IPS DF 6.9 (cell line): ENCODE measurements around the gene STOM.

ENCODE experiments used
- DNase-seq: peaks from one replicate; pipeline ENCODE4 v3.0.0-alpha.2; 2013; ENCODE audit warnings: low read depth, low spot score
- H3K27ac ChIP-seq: one replicate; pipeline ENCODE4 v1.5.1; 2013; ENCODE audit warnings: low read length, control low read depth
- H3K27me3 ChIP-seq: 2 replicates; pipeline ENCODE4 v1.6.1; 2013; ENCODE audit warnings: mild to moderate bottlenecking, low read length; ENCODE audit not compliant: control insufficient read depth, insufficient read depth
- H3K36me3 ChIP-seq: 2 replicates; pipeline ENCODE4 v1.6.1; 2013; ENCODE audit warnings: low read length; ENCODE audit not compliant: control insufficient read depth, insufficient read depth
- H3K4me1 ChIP-seq: 2 replicates; pipeline ENCODE4 v1.6.1; 2013; ENCODE audit warnings: low read length; ENCODE audit not compliant: control insufficient read depth, insufficient read depth
- H3K4me3 ChIP-seq: 2 replicates; pipeline ENCODE4 v1.5.1; 2013; ENCODE audit warnings: mild to moderate bottlenecking, low read length
- H3K9me3 ChIP-seq: 2 replicates; pipeline ENCODE4 v1.6.1; 2013; ENCODE audit warnings: low read length, inconsistent platforms; ENCODE audit not compliant: control insufficient read depth, insufficient read depth
- WGBS: extraction: QIAGEN DNeasy Blood & Tissue Kit; methylation state at CpG from one replicate; pipeline ENCODE4 v1.1.7; 2013; ENCODE audit warnings: mixed read lengths, missing lambda C conversion rate; ENCODE audit not compliant: insufficient read length, insufficient coverage; 5-methylcytosine and 5-hydroxymethylcytosine counted together

STOM gene

DNA sequence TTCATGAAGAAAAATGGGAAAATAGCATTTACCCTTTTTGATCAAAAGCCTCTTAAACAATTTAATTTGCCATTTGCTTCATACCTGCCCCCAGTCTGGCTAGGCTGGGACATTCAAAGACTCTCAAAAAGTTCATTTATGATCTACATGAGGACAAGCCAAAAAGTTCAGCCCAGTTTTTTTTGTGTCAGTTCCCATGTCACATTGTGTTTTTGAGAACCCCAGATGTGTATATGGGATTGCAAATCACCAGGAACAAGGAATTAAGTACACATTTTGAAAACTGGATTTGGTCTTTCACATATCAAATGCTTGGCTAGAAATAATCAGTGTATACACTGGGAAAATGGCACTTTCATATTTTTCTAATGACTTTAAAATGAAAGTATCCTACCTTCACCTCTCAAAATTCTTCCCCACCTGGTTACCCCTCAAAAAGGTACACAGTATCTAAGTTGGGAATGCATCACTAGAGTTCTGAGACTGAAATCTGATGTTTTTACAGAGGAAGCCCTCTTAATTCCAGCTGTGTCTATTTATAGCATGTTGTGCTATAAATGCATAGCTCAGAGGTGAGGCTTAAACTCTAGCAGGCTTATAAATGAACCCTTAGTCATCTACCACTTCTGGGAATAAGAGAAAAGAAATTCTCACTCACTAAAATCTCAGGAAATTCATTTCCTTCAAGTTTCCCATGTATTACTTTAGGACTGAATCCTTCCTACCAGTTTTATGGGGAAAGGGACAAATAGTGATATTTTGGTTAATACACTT, 9.3 kb downstream of the STOM start:
- no peak overlapping the region for H3K4me3 ChIP-seq
- H3K27ac ChIP-seq = no peak overlapping the region
- H3K9me3 ChIP-seq = no peaks in the 10 kb centered on the region
- H3K36me3 ChIP-seq = no peaks in the 10 kb centered on the region
- no peaks in the 10 kb centered on the region for H3K4me1 ChIP-seq
- no peak for DNase-seq
- H3K27me3 ChIP-seq = no peaks in the 10 kb centered on the region

DNA sequence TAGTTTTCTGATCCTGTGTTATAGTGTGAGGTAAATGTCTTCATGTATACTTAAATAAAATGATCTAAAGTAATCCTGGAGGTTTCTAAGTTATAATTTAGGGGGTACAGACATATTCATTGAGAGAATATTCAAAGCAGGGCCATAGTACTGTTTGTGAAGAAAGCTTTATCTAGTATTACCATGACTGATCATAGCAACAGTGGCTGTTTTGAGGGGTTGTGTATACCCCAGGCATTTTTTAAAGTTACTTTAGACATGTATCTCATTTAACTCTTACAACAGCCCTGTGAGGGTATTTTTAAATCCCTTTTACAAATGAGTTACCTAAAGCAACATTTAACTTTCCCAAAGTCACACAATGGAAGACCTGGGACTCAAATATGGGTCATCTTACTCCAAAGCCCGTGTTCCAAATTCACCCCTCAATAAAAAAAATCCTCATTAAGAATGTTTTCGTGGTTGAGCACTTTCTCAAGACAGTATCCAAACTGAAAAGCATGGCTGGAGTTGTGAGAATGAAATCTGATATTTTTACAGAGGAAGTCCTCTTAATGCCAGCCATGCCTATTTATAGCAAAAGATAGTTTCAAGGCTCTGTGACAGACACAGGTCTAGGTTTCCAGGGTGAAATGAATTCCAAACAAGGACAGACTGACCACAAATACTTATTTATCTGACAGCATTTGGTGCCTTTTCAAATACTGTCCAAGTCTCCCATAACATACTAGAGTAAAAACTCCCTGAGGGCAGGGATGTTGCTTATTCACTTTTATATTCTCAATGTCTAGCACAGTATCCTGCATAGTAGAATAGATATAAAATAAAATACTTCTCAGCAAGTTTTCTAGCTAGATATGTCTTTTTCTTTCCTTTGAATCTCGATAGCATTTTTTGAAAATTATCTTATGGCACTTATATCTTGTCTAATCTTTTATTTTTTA, 10.4 kb downstream of the STOM start:
- Histone ChIP-seq H3K4me3 (no peak overlapping the region), H3K36me3 (no peaks in the 10 kb centered on the region), H3K4me1 (no peaks in the 10 kb centered on the region), H3K27me3 (no peaks in the 10 kb centered on the region), H3K9me3 (no peaks in the 10 kb centered on the region), H3K27ac (no peak overlapping the region)
- no CpG with 5 or more reads among the region's 3 CpGs for WGBS
- DNase-seq = no peak

DNA sequence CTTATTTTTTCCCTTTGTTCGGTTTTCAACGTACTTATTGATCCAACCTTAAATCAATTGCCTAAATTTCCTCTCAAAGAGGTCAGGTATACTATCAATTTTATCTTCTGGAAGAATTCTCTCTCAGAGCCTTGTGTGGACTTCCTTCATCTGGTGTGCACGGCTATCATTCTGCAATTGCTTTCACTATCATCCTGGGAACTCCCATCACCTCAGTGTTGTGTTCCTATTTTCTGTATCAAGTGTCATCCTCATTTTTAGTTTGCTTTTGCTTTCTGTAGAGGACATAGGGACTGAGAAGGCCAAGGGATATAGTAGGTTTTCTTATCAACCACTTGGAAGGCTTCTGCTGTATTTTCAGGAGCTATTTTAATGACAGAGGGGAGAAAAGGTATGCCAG, 11.3 kb downstream of the STOM start:
- Histone ChIP-seq H3K27me3 (no peaks in the 10 kb centered on the region), H3K27ac (no peak overlapping the region), H3K4me3 (no peak overlapping the region), H3K36me3 (no peaks in the 10 kb centered on the region), H3K4me1 (no peaks in the 10 kb centered on the region; the same call in 1 of the 2 replicates), H3K9me3 (no peaks in the 10 kb centered on the region)
- DNase-seq = no peak
- no CpG with 5 or more reads among the region's 3 CpGs for WGBS

DNA sequence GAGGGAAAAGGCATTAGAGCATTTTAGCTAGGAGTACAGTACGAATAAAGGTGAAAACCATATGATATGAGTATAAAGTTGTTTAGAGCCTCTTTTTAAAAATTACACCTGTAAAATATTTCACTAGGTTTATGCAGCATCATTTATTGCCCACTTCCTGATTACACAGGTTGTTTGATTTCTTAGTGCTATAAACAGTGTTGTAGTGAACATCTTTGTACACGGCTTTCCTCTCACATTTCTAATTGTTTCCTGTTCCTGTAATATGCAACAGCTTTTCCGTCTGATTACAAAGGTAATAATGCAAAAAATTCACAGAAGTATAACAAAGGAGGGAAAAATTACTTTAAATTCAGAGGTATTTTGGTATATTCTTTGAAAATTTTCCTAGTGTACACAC, 13.0 kb downstream of the STOM start:
- no peak overlapping the region for H3K4me3 ChIP-seq
- no peaks in the 10 kb centered on the region for H3K9me3 ChIP-seq
- DNase-seq = no peak
- 100% methylated on average over 1 of the region's 3 CpGs for WGBS
- H3K27ac ChIP-seq = no peak overlapping the region
- H3K27me3 ChIP-seq = no peaks in the 10 kb centered on the region
- peaks cover 2% of the 10 kb centered on the region; the same call in 1 of the 2 replicates for H3K4me1 ChIP-seq
- no peaks in the 10 kb centered on the region for H3K36me3 ChIP-seq

DNA sequence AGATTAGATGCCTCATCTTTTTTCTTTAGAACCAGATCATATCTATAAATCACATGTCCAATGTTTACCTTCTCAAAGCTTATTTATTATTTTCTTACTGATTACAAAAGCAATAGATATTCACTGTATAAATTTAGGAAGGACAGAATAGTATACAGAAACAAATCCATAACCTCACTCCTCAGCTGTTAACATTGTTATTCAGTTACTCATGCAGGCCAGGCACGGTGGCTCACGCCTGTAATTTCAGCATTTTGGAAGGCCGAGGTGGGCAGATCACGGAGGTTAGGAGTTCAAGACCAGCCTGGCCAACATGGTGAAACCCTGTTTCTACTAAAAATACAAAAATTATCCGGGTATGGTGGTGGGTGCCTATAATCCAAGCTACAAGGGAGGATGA, 15.3 kb downstream of the STOM start:
- DNase-seq = no peak
- Histone ChIP-seq H3K4me3 (no peak overlapping the region), H3K27ac (no peak overlapping the region), H3K27me3 (no peaks in the 10 kb centered on the region), H3K36me3 (no peaks in the 10 kb centered on the region), H3K9me3 (no peaks in the 10 kb centered on the region), H3K4me1 (peaks cover 2% of the 10 kb centered on the region; the same call in 1 of the 2 replicates)
- WGBS = no CpG with 5 or more reads among the region's 5 CpGs

DNA sequence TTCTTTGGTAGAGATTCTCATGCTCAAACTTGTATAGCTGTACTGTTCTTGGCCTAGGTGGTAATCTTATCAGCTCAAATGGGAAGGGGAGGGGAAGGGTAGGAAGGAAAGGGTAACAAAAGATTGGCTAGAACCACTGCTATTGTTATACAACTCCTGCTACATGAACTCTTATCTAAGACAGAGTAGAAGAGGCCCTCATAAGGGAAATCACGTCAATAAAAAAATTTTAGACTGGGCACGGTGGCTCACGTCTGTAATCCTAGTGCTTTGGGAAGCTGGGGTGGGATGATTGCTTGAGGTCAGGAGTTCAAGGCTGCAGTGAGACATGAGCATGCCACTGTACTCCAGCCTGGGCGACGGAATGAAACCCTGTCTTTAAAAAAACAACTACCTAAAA, 15.9 kb downstream of the STOM start:
- Histone ChIP-seq H3K27ac (no peak overlapping the region), H3K4me3 (no peak overlapping the region)

DNA sequence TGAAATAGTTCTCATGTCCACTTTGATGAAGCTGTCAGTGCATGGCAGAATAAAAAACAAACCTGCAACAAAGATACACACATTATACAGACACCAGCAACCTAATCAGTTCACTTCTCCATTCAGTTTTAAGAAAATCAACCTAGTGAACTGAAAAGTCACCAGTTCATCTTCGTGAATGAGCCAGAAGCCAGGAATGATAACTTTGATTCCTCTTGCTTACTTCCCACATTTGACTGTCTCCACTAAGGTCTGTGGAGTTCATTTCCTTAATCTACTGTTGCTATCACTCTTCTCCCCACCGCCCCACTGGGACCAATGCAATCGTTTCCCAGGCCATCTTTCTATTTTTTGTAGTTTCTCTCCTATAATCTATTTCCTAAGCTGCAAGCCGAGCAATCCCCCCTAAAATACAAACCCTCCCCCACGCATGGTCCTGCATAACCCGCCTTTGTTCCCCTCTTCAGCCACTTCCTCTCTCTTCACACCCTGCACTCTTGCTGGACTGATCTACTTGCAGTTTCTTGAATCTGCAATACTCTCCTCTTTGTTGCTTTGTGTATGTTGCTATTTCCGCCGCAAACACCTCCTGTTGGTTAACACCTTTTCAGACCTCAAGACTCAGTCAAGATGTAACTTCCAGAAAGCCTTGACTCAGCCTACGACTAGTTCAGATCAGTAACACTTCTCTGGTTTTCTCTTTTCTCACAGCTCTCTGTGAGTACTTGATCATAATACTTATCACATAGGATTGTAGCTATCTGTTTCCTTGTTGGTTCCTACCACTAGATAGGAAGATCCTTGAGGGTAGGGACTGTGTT, 16.6 kb downstream of the STOM start:
- no peak for DNase-seq

More for the DNA sequence above, 15.9 kb downstream of the STOM start:
- no peak for DNase-seq
- Histone ChIP-seq H3K4me1 (peaks cover 2% of the 10 kb centered on the region; the same call in 1 of the 2 replicates), H3K36me3 (no peaks in the 10 kb centered on the region), H3K27me3 (no peaks in the 10 kb centered on the region), H3K9me3 (no peaks in the 10 kb centered on the region)
- no CpG with 5 or more reads among the region's 5 CpGs for WGBS

DNA sequence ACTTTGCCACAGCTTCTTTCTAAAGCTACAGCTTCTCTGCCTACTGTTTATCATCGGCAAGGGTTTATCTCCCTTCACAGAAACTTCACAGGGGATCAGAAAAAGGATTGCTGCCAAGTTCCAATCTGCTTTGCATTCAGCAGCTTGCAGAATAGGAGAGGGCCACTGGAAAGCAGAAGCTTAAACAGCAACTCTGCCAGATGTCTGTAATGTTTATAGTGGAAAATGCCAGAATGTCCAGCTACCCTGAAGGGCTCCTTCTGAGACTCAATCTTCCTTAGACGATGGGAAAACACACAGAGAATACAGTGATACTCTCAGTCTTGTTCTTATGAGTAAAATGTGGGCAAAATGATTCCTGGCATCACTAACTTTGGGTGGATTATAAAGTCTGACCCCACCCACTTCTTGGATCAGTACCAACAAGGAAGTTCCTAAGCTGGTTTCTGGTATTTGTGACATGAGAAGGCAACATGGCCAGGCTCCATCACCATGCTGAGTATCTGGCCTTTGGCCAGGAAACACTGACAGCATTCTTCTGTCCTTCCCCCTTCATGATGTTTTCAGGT, 19.0 kb downstream of the STOM start:
- no peak for DNase-seq
- Histone ChIP-seq H3K4me1 (peaks cover 2% of the 10 kb centered on the region; the same call in 1 of the 2 replicates), H3K27ac (no peak overlapping the region), H3K36me3 (peaks cover 4% of the 10 kb centered on the region; the same call in 1 of the 2 replicates), H3K9me3 (no peaks in the 10 kb centered on the region), H3K27me3 (no peaks in the 10 kb centered on the region), H3K4me3 (no peak overlapping the region)
- no CpG with 5 or more reads among the region's 2 CpGs for WGBS

More for the DNA sequence above, 16.6 kb downstream of the STOM start:
- Histone ChIP-seq H3K27me3 (no peaks in the 10 kb centered on the region), H3K9me3 (no peaks in the 10 kb centered on the region), H3K4me3 (no peak overlapping the region), H3K27ac (no peak overlapping the region), H3K4me1 (peaks cover 2% of the 10 kb centered on the region; the same call in 1 of the 2 replicates), H3K36me3 (no peaks in the 10 kb centered on the region)
- WGBS = no CpG with 5 or more reads among the region's 9 CpGs

DNA sequence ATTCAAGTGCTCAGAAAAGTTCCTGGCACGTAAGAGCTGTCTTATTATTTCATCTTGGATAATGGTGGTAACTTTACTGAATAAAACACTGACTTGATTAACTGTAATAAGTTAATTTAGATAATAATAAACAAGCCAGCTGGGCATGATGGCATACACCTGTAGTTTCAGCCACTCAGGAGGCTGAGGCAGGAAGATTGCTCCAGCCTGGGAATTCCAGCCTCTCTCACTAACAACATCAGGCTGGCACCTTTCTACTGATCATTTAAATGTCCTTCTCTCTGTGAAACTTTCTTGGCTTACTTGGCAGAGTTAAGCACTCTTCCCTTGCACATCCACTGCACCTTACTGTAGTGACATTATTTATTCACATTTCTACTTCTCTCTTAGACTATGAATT, 20.0 kb downstream of the STOM start:
- WGBS = no CpG with 5 or more reads among the region's 1 CpG
- Histone ChIP-seq H3K4me3 (no peak overlapping the region), H3K27me3 (no peaks in the 10 kb centered on the region), H3K4me1 (peaks cover 2% of the 10 kb centered on the region; the same call in 1 of the 2 replicates), H3K36me3 (peaks cover 4% of the 10 kb centered on the region; the same call in 1 of the 2 replicates), H3K27ac (no peak overlapping the region), H3K9me3 (no peaks in the 10 kb centered on the region)
- DNase-seq = no peak
